Activated CD4-positive, alpha-beta T cell treated with anti-CD3 and anti-CD28 coated beads for 1 hour (primary cell): ENCODE results near the gene PPP2R5A.
A peak's percentile ranks its signal among the peaks of the same experiment; 100 is the strongest.
"Not testable (repeated sequence)": the region's sequence is repeated elsewhere in the genome, so short reads cannot be mapped to it uniquely, and the experiment has no call there.

Experiments used
- DNase-seq: peaks from one replicate; pipeline ENCODE4 v3.0.0-alpha.2; 2020

The PPP2R5A gene

GRCh38 chr1:212364985-212365384 lies 79.8 kb downstream of the PPP2R5A start:
- DNase-seq: no peak

GRCh38 chr1:212366901-212367300 lies 81.7 kb downstream of the PPP2R5A start:
- DNase-seq: no peak

- DNase-seq: no peak
These were observed 82.4 kb downstream of the PPP2R5A start for GRCh38 chr1:212367474-212368072.

- peak; percentile 22 for DNase-seq
These were observed 82.9 kb downstream of the PPP2R5A start for GRCh38 chr1:212368073-212368484.

GRCh38 chr1:212375986-212376385 lies 90.8 kb downstream of the PPP2R5A start:
- DNase-seq: no peak

GRCh38 chr1:212377644-212378043 lies 92.4 kb downstream of the PPP2R5A start:
- DNase-seq: no peak

- no peak for DNase-seq
These were observed 94.2 kb downstream of the PPP2R5A start for GRCh38 chr1:212379366-212379765.

GRCh38 chr1:212381397-212382035 lies 96.3 kb downstream of the PPP2R5A start:
- DNase-seq: no peak

- DNase-seq: no peak
These were observed 100.8 kb downstream of the PPP2R5A start for GRCh38 chr1:212386029-212386428.

GRCh38 chr1:212388985-212389716 lies 103.9 kb downstream of the PPP2R5A start:
- DNase-seq: no peak

- not testable (repeated sequence) for DNase-seq
These were observed 110.6 kb downstream of the PPP2R5A start for GRCh38 chr1:212395678-212396437.

- DNase-seq: no peak
These were observed 111.4 kb downstream of the PPP2R5A start for GRCh38 chr1:212396638-212397037.

- DNase-seq: no peak
These were observed 112.0 kb downstream of the PPP2R5A start for GRCh38 chr1:212397171-212397570.

GRCh38 chr1:212401042-212401441 lies 115.8 kb downstream of the PPP2R5A start:
- DNase-seq: no peak

- DNase-seq: no peak
These were observed 116.8 kb downstream of the PPP2R5A start for GRCh38 chr1:212401838-212402582.

GRCh38 chr1:212402666-212403321 lies 117.6 kb downstream of the PPP2R5A start:
- no peak for DNase-seq

- DNase-seq: no peak
These were observed 125.1 kb downstream of the PPP2R5A start for GRCh38 chr1:212410231-212410820.
